OCI-LY7 (cell line): Measurements from ENCODE around the gene NTF3. TPM values are rescaled to one million over a fixed set of nuclear protein-coding genes. Genes with fewer than 3 reads are reported as not detected.

Experiments used
- Bru-seq: library from RNA; stranded (reverse); fragments of 400-500 nt; gene quantifications from one replicate; lab custom pipeline; 2021; lab: Mats Ljungman, UMichigan
- BruChase-seq, 2 experiments: library from RNA; stranded (reverse); fragments of 400-500 nt; gene quantifications; one replicate each; lab custom pipeline; 2021; lab: Mats Ljungman, UMichigan
- BruUV-seq: library from RNA; stranded (reverse); fragments of 400-500 nt; replicated peaks from 2 replicates; lab custom pipeline; 2021; lab: Mats Ljungman, UMichigan
- CTCF ChIA-PET: fragments of 300-600 bp; sonication (Branson Sonifier 250); formaldehyde crosslinking; loops from one replicate; lab custom pipeline; 2022; ENCODE audit warnings: antibody characterized with exemption; ENCODE audit not compliant: unreplicated experiment; lab: Charles Lee
- POLR2A ChIA-PET: fragments of 300-600 bp; sonication (Branson Sonifier 250); formaldehyde crosslinking; loops from one replicate; lab custom pipeline; 2022; ENCODE audit warnings: antibody characterized with exemption; lab: Charles Lee
- DNase-seq: peaks from one replicate; pipeline ENCODE4 v3.0.0-alpha.2; 2015; ENCODE audit warnings: low spot score
- H2AFZ ChIP-seq: fragments of 200-600 bp; sonication (generic), shearing (Covaris generic); 2 replicates; pipeline ENCODE4 v1.6.1; 2014; ENCODE audit warnings: mild to moderate bottlenecking, antibody characterized with exemption, low read length, moderate library complexity
- H3K27ac ChIP-seq: fragments of 200-600 bp; sonication (generic); 2 replicates; pipeline ENCODE4 v1.5.1; 2014; ENCODE audit warnings: mixed run types, low read depth, mild to moderate bottlenecking, moderate library complexity, low read length, inconsistent platforms; ENCODE audit not compliant: poor library complexity, severe bottlenecking
- H3K36me3 ChIP-seq: fragments of 200-600 bp; sonication (generic); 2 replicates; pipeline ENCODE4 v1.6.1; 2014; ENCODE audit warnings: mild to moderate bottlenecking, antibody characterized with exemption, low read length, moderate library complexity, mixed read lengths; ENCODE audit not compliant: insufficient read depth
- H3K4me1 ChIP-seq: fragments of 200-600 bp; sonication (generic); 2 replicates; pipeline ENCODE4 v1.5.1; 2014; ENCODE audit warnings: mild to moderate bottlenecking, low read length; ENCODE audit not compliant: insufficient read depth, poor library complexity, severe bottlenecking
- H3K4me2 ChIP-seq: fragments of 200-600 bp; sonication (generic); 2 replicates; pipeline ENCODE4 v1.6.1; 2014; ENCODE audit warnings: mild to moderate bottlenecking, low read length
- H3K4me3 ChIP-seq: fragments of 200-600 bp; sonication (generic); 2 replicates; pipeline ENCODE4 v1.5.1; 2014; ENCODE audit warnings: mild to moderate bottlenecking, low read depth, low read length; ENCODE audit not compliant: poor library complexity, severe bottlenecking
- H3K79me2 ChIP-seq: fragments of 200-600 bp; sonication (generic); 2 replicates; pipeline ENCODE4 v1.6.1; 2016; ENCODE audit warnings: low read depth, mild to moderate bottlenecking, low read length, moderate library complexity, mixed read lengths; ENCODE audit not compliant: insufficient read depth
- H3K9me2 ChIP-seq: fragments of 200-600 bp; sonication (generic); 2 replicates; pipeline ENCODE4 v1.6.1; 2016; ENCODE audit warnings: mild to moderate bottlenecking, low read length, mixed read lengths; ENCODE audit not compliant: insufficient read depth
- H3K9me3 ChIP-seq: fragments of 200-600 bp; sonication (generic); 2 replicates; pipeline ENCODE4 v1.6.1; 2014; ENCODE audit warnings: mild to moderate bottlenecking, mixed run types, low read length, mixed read lengths
- H4K20me1 ChIP-seq: fragments of 200-600 bp; sonication (generic); 2 replicates; pipeline ENCODE4 v1.6.1; 2014; ENCODE audit warnings: mild to moderate bottlenecking, antibody characterized with exemption, low read length, moderate library complexity, mixed read lengths; ENCODE audit not compliant: insufficient read depth
- EZH2phosphoT487 ChIP-seq: fragments of 200-600 bp; sonication (generic); IDR thresholded peaks from 2 replicates; pipeline ENCODE4 v1.6.1; 2018; ENCODE audit warnings: low read depth, borderline replicate concordance, mild to moderate bottlenecking, mixed run types, antibody characterized with exemption, low read length, moderate library complexity, mixed read lengths
- intact Hi-C: fragments of 100-400 bp; cut with micrococcal nuclease; formaldehyde crosslinking; loops from one replicate; pipeline ENCODE4 v1.10.0; 2022; ENCODE audit not compliant: unreplicated experiment
- long read RNA-seq: library from polyadenylated mRNA; stranded (forward); transcript quantifications from one replicate; pipeline ENCODE4 v2.0.0, GENCODE V29; 2022
- total RNA-seq, 2 experiments: library from RNA; depleted of rRNA in 1 of 2; stranded (reverse); fragments of >200 nt in 1 of 2; shearing (Covaris generic) in 1 of 2; gene quantifications; 2 replicates each; pipeline ENCODE4 v1.2.3, GENCODE V29; 2014 to 2022
- TF ChIP-seq, protein P1 (sequence below): fragments of 200-600 bp; sonication (generic); conservative IDR thresholded peaks from 2 replicates; pipeline ENCODE4 v1.5.1; 2014; ENCODE audit warnings: mild to moderate bottlenecking, antibody characterized with exemption, low read length, moderate library complexity, mixed read lengths

Gene NTF3
- total RNA-seq (2014; rRNA removed; shearing (Covaris generic)), result 9.6 and 15.2 TPM in 2 replicates
- total RNA-seq (2022), result 11.5 and 14.1 TPM in 2 replicates
- percentile 86 among the genes with signal in this experiment for Bru-seq, nascent RNA
- percentile 77 among the genes with signal in this experiment for BruChase-seq, experiment 1, labeled RNA remaining after a 6-hour chase
- BruChase-seq, experiment 2, labeled RNA remaining after a 2-hour chase, result percentile 76 among the genes with signal in this experiment
- long read RNA-seq, transcript NTF3-202 (2 exons, 1,336 nt), result major isoform, 6 of 12 reads
- long read RNA-seq, partial matches to known transcripts, result 2 of 12 reads
- long read RNA-seq, other reads (novel, unspliced or antisense), result 4 of 12 reads

DNA sequence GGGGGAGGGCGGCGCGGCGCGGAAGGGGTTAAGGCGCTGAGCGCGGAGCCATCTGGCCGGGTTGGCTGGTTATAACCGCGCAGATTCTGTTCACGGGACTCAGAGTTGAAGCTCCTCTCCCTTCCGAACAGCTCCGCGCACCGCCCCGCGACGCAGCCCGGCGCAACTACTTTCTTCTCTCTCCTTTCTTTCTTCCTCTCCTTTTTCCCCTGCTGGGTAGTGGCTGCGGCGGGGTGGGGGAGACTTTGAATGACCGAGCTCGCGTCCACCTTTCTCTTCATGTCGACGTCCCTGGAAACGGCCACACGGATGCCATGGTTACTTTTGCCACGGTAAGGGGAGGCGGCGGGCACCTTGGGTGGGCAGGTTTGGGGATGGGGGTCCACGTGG lies at the start of gene NTF3:
Gene NTF3, plus strand, starts transcription at position 98 of the 390 bp plus-strand sequence. Its CDS starts 217 bp downstream, at position 315.
- no TSS peak for BruUV-seq
- no peaks in the 10 kb centered on the region for H3K9me3 ChIP-seq
- CTCF ChIA-PET, result no interaction called here
- H3K36me3 ChIP-seq, result peaks cover 7% of the 10 kb centered on the region
- peak within 1 kb of the TSS; percentile 56 for H3K27ac ChIP-seq
- H3K4me1 ChIP-seq, result peaks cover 55% of the 10 kb centered on the region
- peak within 1 kb of the TSS; percentile 86 for H2AFZ ChIP-seq
- H3K79me2 ChIP-seq, result peaks cover 43% of the 10 kb centered on the region
- peak within 1 kb of the TSS; percentile 86 for H3K4me2 ChIP-seq
- H3K4me3 ChIP-seq, result peak within 1 kb of the TSS; percentile 93
- TF ChIP-seq, protein P1, sequence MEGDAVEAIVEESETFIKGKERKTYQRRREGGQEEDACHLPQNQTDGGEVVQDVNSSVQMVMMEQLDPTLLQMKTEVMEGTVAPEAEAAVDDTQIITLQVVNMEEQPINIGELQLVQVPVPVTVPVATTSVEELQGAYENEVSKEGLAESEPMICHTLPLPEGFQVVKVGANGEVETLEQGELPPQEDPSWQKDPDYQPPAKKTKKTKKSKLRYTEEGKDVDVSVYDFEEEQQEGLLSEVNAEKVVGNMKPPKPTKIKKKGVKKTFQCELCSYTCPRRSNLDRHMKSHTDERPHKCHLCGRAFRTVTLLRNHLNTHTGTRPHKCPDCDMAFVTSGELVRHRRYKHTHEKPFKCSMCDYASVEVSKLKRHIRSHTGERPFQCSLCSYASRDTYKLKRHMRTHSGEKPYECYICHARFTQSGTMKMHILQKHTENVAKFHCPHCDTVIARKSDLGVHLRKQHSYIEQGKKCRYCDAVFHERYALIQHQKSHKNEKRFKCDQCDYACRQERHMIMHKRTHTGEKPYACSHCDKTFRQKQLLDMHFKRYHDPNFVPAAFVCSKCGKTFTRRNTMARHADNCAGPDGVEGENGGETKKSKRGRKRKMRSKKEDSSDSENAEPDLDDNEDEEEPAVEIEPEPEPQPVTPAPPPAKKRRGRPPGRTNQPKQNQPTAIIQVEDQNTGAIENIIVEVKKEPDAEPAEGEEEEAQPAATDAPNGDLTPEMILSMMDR, result no peak
- TF ChIP-seq EZH2phosphoT487, result no peak
- DNase-seq, result peak; percentile 82
- intact Hi-C loops, result loop anchor here (2.0 kb wide), 1 partner anchor 47 kb away; no protein-coding TSS in a partner anchor
- no peaks in the 10 kb centered on the region for H3K9me2 ChIP-seq
- POLR2A ChIA-PET, result interaction anchor here (0.7 to 2.5 kb wide), 8 partner anchors 9 to 79 kb away, joined by 3 to 16 read pairs (median 4); no protein-coding TSS in a partner anchor
- peaks cover 9% of the 10 kb centered on the region; the same call in 1 of the 2 replicates for H4K20me1 ChIP-seq

DNA sequence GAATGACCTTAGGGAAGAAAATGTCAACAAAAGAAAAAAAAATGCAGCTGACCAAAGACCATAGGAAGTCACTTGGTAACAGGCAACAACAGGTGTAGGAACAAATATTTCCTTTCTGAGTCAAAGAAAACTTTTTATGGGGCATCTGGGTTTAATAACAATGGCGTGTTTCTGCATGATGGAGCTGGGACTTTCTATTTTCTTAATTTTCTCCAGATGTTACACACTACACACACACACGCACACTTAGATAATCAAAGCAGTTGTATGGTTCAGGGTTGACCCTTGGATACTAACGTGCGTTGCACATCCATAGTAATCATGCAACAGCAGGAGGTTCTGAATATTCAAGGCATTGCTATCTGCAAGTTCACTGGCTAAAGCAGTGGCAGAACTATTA lies 47.9 kb upstream of the NTF3 start:
- Histone ChIP-seq H3K4me2 (no peak overlapping the region), H4K20me1 (no peaks in the 10 kb centered on the region), H2AFZ (no peak overlapping the region), H3K27ac (no peak overlapping the region), H3K4me3 (no peak overlapping the region), H3K4me1 (no peaks in the 10 kb centered on the region), H3K36me3 (no peaks in the 10 kb centered on the region), H3K9me3 (no peaks in the 10 kb centered on the region), H3K9me2 (no peaks in the 10 kb centered on the region), H3K79me2 (no peaks in the 10 kb centered on the region)
- CTCF ChIA-PET, result no interaction called here
- POLR2A ChIA-PET, result interaction anchor here (0.7 kb wide), 1 partner anchor 1483 kb away, joined by 4 read pairs; no protein-coding TSS in a partner anchor
- TF ChIP-seq EZH2phosphoT487, result no peak
- TF ChIP-seq, protein P1, result no peak
- BruUV-seq, result no TSS peak
- no peak for DNase-seq
- intact Hi-C loops, result no loop called here
